Neuron (in vitro differentiated cells): ENCODE data around the gene TMEM266.
A peak's percentile ranks its signal among the peaks of the same experiment; 100 is the strongest.

Source experiments
- H2AFZ ChIP-seq: one replicate; pipeline ENCODE4 v1.6.1; 2013; ENCODE audit warnings: low read depth, mild to moderate bottlenecking, inconsistent platforms, low read length, moderate library complexity
- H3K27me3 ChIP-seq: one replicate; pipeline ENCODE4 v1.6.1; 2013; ENCODE audit warnings: low read length; ENCODE audit not compliant: insufficient read depth
- H3K36me3 ChIP-seq: one replicate; pipeline ENCODE4 v1.6.1; 2013; ENCODE audit warnings: low read length; ENCODE audit not compliant: insufficient read depth
- H3K4me1 ChIP-seq: one replicate; pipeline ENCODE4 v1.6.1; 2013; ENCODE audit warnings: low read length; ENCODE audit not compliant: insufficient read depth
- H3K4me3 ChIP-seq: 2 replicates; pipeline ENCODE4 v1.5.1; 2013; ENCODE audit warnings: mild to moderate bottlenecking, low read length, moderate library complexity
- H3K9me3 ChIP-seq: one replicate; pipeline ENCODE4 v1.6.1; 2013; ENCODE audit warnings: low read length

TMEM266 gene

GRCh38 chr15:76057332-76058000 lies 2.3 kb upstream of the TMEM266 start:
- Histone ChIP-seq H3K4me3 (no peak overlapping the region), H2AFZ (no peak overlapping the region), H3K27me3 (peaks cover 24% of the 10 kb centered on the region)

GRCh38 chr15:76058714-76059319 lies 968 bp upstream of the TMEM266 start:
- H3K27me3 ChIP-seq, result peaks cover 34% of the 10 kb centered on the region
- no peaks in the 10 kb centered on the region for H3K36me3 ChIP-seq
- H3K4me3 ChIP-seq, result peak overlapping the region; percentile 53
- H3K9me3 ChIP-seq, result no peaks in the 10 kb centered on the region
- H3K4me1 ChIP-seq, result peaks cover 11% of the 10 kb centered on the region
- H2AFZ ChIP-seq, result peak overlapping the region; percentile 70

More at GRCh38 chr15:76057332-76058000, 2.3 kb upstream of the TMEM266 start:
- no peaks in the 10 kb centered on the region for H3K9me3 ChIP-seq
- H3K36me3 ChIP-seq, result no peaks in the 10 kb centered on the region
- peaks cover 11% of the 10 kb centered on the region for H3K4me1 ChIP-seq

GRCh38 chr15:76060118-76060989 lies 569 bp downstream of the TMEM266 start:
- Histone ChIP-seq H2AFZ (peak overlapping the region; percentile 92), H3K4me1 (peaks cover 11% of the 10 kb centered on the region), H3K36me3 (no peaks in the 10 kb centered on the region), H3K4me3 (peak overlapping the region; percentile 74), H3K9me3 (no peaks in the 10 kb centered on the region), H3K27me3 (peaks cover 49% of the 10 kb centered on the region)

- Histone ChIP-seq H3K4me3 (no peak overlapping the region), H2AFZ (no peak overlapping the region), H3K4me1 (peaks cover 11% of the 10 kb centered on the region), H3K27me3 (peaks cover 54% of the 10 kb centered on the region), H3K36me3 (no peaks in the 10 kb centered on the region), H3K9me3 (no peaks in the 10 kb centered on the region)
These were observed 1.9 kb downstream of the TMEM266 start for GRCh38 chr15:76061700-76062099.

GRCh38 chr15:76062286-76062685 lies 2.5 kb downstream of the TMEM266 start:
- Histone ChIP-seq H2AFZ (no peak overlapping the region), H3K4me3 (no peak overlapping the region), H3K9me3 (no peaks in the 10 kb centered on the region), H3K27me3 (peaks cover 54% of the 10 kb centered on the region), H3K4me1 (peaks cover 11% of the 10 kb centered on the region), H3K36me3 (no peaks in the 10 kb centered on the region)

GRCh38 chr15:76064375-76064774 lies 4.6 kb downstream of the TMEM266 start:
- Histone ChIP-seq H3K9me3 (no peaks in the 10 kb centered on the region), H3K4me1 (peaks cover 6% of the 10 kb centered on the region), H3K4me3 (no peak overlapping the region), H3K36me3 (no peaks in the 10 kb centered on the region), H3K27me3 (peaks cover 54% of the 10 kb centered on the region), H2AFZ (no peak overlapping the region)

GRCh38 chr15:76065245-76065644 lies 5.5 kb downstream of the TMEM266 start:
- H3K36me3 ChIP-seq, result no peaks in the 10 kb centered on the region

GRCh38 chr15:76065793-76066192 lies 6.0 kb downstream of the TMEM266 start:
- Histone ChIP-seq H3K9me3 (no peaks in the 10 kb centered on the region), H3K27me3 (peaks cover 46% of the 10 kb centered on the region), H2AFZ (no peak overlapping the region), H3K4me3 (no peak overlapping the region), H3K36me3 (no peaks in the 10 kb centered on the region), H3K4me1 (no peaks in the 10 kb centered on the region)

More at GRCh38 chr15:76065245-76065644, 5.5 kb downstream of the TMEM266 start:
- Histone ChIP-seq H3K27me3 (peaks cover 52% of the 10 kb centered on the region), H3K9me3 (no peaks in the 10 kb centered on the region), H3K4me3 (no peak overlapping the region), H3K4me1 (peaks cover 2% of the 10 kb centered on the region), H2AFZ (no peak overlapping the region)

- no peaks in the 10 kb centered on the region for H3K9me3 ChIP-seq
- no peaks in the 10 kb centered on the region for H3K36me3 ChIP-seq
- no peak overlapping the region for H2AFZ ChIP-seq
- H3K4me3 ChIP-seq, result no peak overlapping the region
- no peaks in the 10 kb centered on the region for H3K4me1 ChIP-seq
- H3K27me3 ChIP-seq, result peaks cover 7% of the 10 kb centered on the region
These were observed 10.4 kb downstream of the TMEM266 start for GRCh38 chr15:76070192-76070591.

- Histone ChIP-seq H3K4me1 (no peaks in the 10 kb centered on the region), H3K9me3 (no peaks in the 10 kb centered on the region), H3K4me3 (no peak overlapping the region), H3K27me3 (no peaks in the 10 kb centered on the region), H2AFZ (no peak overlapping the region), H3K36me3 (no peaks in the 10 kb centered on the region)
These were observed 11.3 kb downstream of the TMEM266 start for GRCh38 chr15:76070921-76071635.

- H2AFZ ChIP-seq, result no peak overlapping the region
- no peaks in the 10 kb centered on the region for H3K36me3 ChIP-seq
- no peaks in the 10 kb centered on the region for H3K4me1 ChIP-seq
- no peaks in the 10 kb centered on the region for H3K27me3 ChIP-seq
- no peaks in the 10 kb centered on the region for H3K9me3 ChIP-seq
- no peak overlapping the region for H3K4me3 ChIP-seq
These were observed 12.0 kb downstream of the TMEM266 start for GRCh38 chr15:76071806-76072205.

GRCh38 chr15:76073554-76073953 lies 13.8 kb downstream of the TMEM266 start:
- Histone ChIP-seq H2AFZ (no peak overlapping the region), H3K36me3 (no peaks in the 10 kb centered on the region), H3K4me1 (no peaks in the 10 kb centered on the region), H3K4me3 (no peak overlapping the region), H3K9me3 (no peaks in the 10 kb centered on the region), H3K27me3 (no peaks in the 10 kb centered on the region)
